K562 (cell line): ENCODE measurements around the gene GMNN. TPM values are rescaled to one million over a fixed set of nuclear protein-coding genes. Genes with fewer than 3 reads are reported as not detected.

Experiments used
- ATAC-seq: fragments of 200-7000 bp; cut with Tn5 transposase; 3 replicates; pipeline ENCODE4 v1.9.1; 2020; ENCODE audit warnings: moderate library complexity
- BruUV-seq: library from RNA; stranded (reverse); fragments of 400-500 nt; replicated peaks from 2 replicates; lab custom pipeline; 2021; lab: Mats Ljungman, UMichigan
- CTCF ChIA-PET: fragments of 300-600 bp; formaldehyde crosslinking; extraction: SDS; loops from one replicate; lab custom pipeline; 2021; ENCODE audit warnings: low intra/inter-chr PET ratio; lab: Yijun Ruan, JAX
- POLR2A ChIA-PET: fragments of 300-600, 350-650 bp; sonication (Branson Sonifier 250); formaldehyde crosslinking; extraction: SDS; loops from one replicate; lab custom pipeline; 2021; ENCODE audit warnings: antibody characterized with exemption, inconsistent platforms; lab: Yijun Ruan, JAX
- DNase-seq, 4 experiments: peaks; one replicate each; pipeline versions ENCODE4 v3.0.0 to v3.0.0-alpha.2; 2011 to 2018; ENCODE audit warnings: low spot score in 3 of 4, mixed read lengths in 3 of 4; ENCODE audit errors: extremely low read depth in 1 of 4
- FAIRE-seq: peaks from 2 replicates; lab custom pipeline; 2011; peaks lifted over from hg19 to GRCh38; lab: Jason Lieb, UNC
- H2AFZ ChIP-seq: 2 replicates; pipeline ENCODE4 v1.6.0; 2011; ENCODE audit warnings: low read depth, low read length, control low read depth, inconsistent platforms
- H3K27ac ChIP-seq: fragments of 200-600 bp; 3 replicates; pipeline ENCODE4 v1.8.0; 2011; ENCODE audit warnings: low read depth, mild to moderate bottlenecking, control low read depth, inconsistent platforms, low read length, moderate library complexity, mixed read lengths; ENCODE audit errors: extremely low read depth
- H3K27me3 ChIP-seq, 2 experiments: fragments of 300-600 bp in 1 of 2; 2 replicates in 1 of 2; 3 replicates in 1 of 2; pipeline versions ENCODE4 v1.6.0 to v1.8.0; 2011; ENCODE audit warnings: inconsistent platforms in 2 of 2, low read length in 2 of 2, mild to moderate bottlenecking in 1 of 2, mixed read lengths in 1 of 2, moderate library complexity in 1 of 2; ENCODE audit not compliant: control insufficient read depth in 2 of 2, insufficient read depth in 2 of 2
- H3K36me3 ChIP-seq: fragments of 300-600 bp; 3 replicates; pipeline ENCODE4 v1.8.0; 2011; ENCODE audit warnings: mild to moderate bottlenecking, low read length, inconsistent platforms; ENCODE audit not compliant: control insufficient read depth, insufficient read depth
- H3K4me1 ChIP-seq, 2 experiments: fragments of 200-600 bp in 1 of 2; replicated peaks in 1 of 2; 2 replicates in 1 of 2; 3 replicates in 1 of 2; pipeline versions ENCODE4 v1.5.1 to v1.8.0; 2011; ENCODE audit warnings: inconsistent platforms in 2 of 2, low read length in 2 of 2, mild to moderate bottlenecking in 1 of 2, mixed read lengths in 1 of 2, moderate library complexity in 1 of 2; ENCODE audit not compliant: control insufficient read depth in 2 of 2, insufficient read depth in 2 of 2
- H3K4me2 ChIP-seq: 2 replicates; pipeline ENCODE4 v1.6.1; 2011; ENCODE audit warnings: low read length, control low read depth, inconsistent platforms, mixed read lengths; ENCODE audit not compliant: insufficient read depth
- H3K4me3 ChIP-seq: fragments of 200-600 bp; sonication (generic), shearing (Covaris generic); 2 replicates; pipeline ENCODE4 v1.5.1; 2016; ENCODE audit warnings: control low read depth, inconsistent platforms
- H3K79me2 ChIP-seq: fragments of 200-600 bp; 3 replicates; pipeline ENCODE4 v1.8.0; 2011; ENCODE audit warnings: low read length, inconsistent platforms; ENCODE audit not compliant: control insufficient read depth, insufficient read depth
- H3K9ac ChIP-seq, 2 experiments: 2 replicates each; pipeline versions ENCODE4 v1.6.0 to v1.6.1; 2011; ENCODE audit warnings: low read depth in 2 of 2, low read length in 2 of 2, control low read depth in 1 of 2, inconsistent platforms in 1 of 2, mild to moderate bottlenecking in 1 of 2, mixed read lengths in 1 of 2; ENCODE audit not compliant: insufficient read depth in 1 of 2
- H3K9me1 ChIP-seq: one replicate; pipeline ENCODE4 v1.6.0; 2011; ENCODE audit warnings: inconsistent platforms, mild to moderate bottlenecking, low read length, moderate library complexity; ENCODE audit not compliant: control insufficient read depth, insufficient read depth
- H3K9me3 ChIP-seq: replicated peaks from 2 replicates; pipeline ENCODE4 v1.5.1; 2011; ENCODE audit warnings: low read depth, low read length, inconsistent platforms; ENCODE audit not compliant: control insufficient read depth, insufficient read depth
- H4K20me1 ChIP-seq: replicated peaks from 2 replicates; pipeline ENCODE4 v1.6.1; 2011; ENCODE audit warnings: low read length, inconsistent platforms, mixed read lengths; ENCODE audit not compliant: control insufficient read depth, insufficient read depth
- ELK1 ChIP-seq: sonication (generic); formaldehyde crosslinking; IDR thresholded peaks from 2 replicates; pipeline ENCODE4 v1.8.1; 2022; ENCODE audit warnings: missing genetic modification reagents
- FOSL1 ChIP-seq: fragments of 200-800 bp; sonication (Bioruptor generic); conservative IDR thresholded peaks from 2 replicates; pipeline ENCODE4 v1.6.1; 2016; ENCODE audit warnings: missing genetic modification characterization, missing compliant biosample characterization
- RBFOX2 ChIP-seq: fragments of 200-400 bp; formaldehyde crosslinking; IDR thresholded peaks from 2 replicates; pipeline ENCODE4 v1.6.1; 2017; ENCODE audit warnings: low read depth, mild to moderate bottlenecking, low read length, moderate library complexity
- SMAD1 ChIP-seq: fragments of 150-350 bp; IDR thresholded peaks from 2 replicates; pipeline ENCODE4 v1.6.1; 2014; ENCODE audit warnings: low read length, low read depth; ENCODE audit not compliant: partially characterized antibody
- ZNF384 ChIP-seq: IDR thresholded peaks from 2 replicates; pipeline ENCODE4 v1.6.1; 2012; ENCODE audit warnings: low read depth, low read length, improper control_type of control experiment
- WGBS: fragments of 100-300 bp; shearing (Covaris generic); methylation state at CpG from one replicate; pipeline ENCODE4 v1.1.6; 2016; ENCODE audit warnings: low coverage, mixed read lengths; ENCODE audit not compliant: insufficient coverage; ENCODE audit errors: missing lambda C conversion rate; 5-methylcytosine and 5-hydroxymethylcytosine counted together
- in situ Hi-C: fragments of 300-500 bp; cut with MboI; formaldehyde crosslinking; loops from 4 replicates; pipeline ENCODE4 v1.15.0; 2018; ENCODE audit warnings: inconsistent platforms, mixed read lengths
- intact Hi-C: fragments of 100-400 bp; cut with micrococcal nuclease; formaldehyde crosslinking; loops from 2 replicates; pipeline ENCODE4 v1.14.2; 2022
- polyA plus RNA-seq, 8 experiments: library from polyadenylated mRNA; depleted of rRNA in 4 of 8; stranded (reverse) in 5 of 8; unstranded in 3 of 8; fragments of >200 nt; fragmentation: Nextera tagmentation in 2 of 8; fragmentation: Illumina TruSeq in 1 of 8; extraction: Ambion mirVana in 2 of 8; extraction: Trizol in 1 of 8; gene quantifications; 2 replicates each; pipeline versions ENCODE4 v1.2.1 to v1.2.3, GENCODE V29; 2011 to 2014; ENCODE audit warnings: inconsistent platforms in 1 of 8, missing spikeins in 1 of 8
- total RNA-seq, 7 experiments: library from RNA; depleted of rRNA in 6 of 7; stranded (reverse); fragments of >200 nt in 6 of 7; fragmentation: Illumina TruSeq in 2 of 7; extraction: Trizol in 2 of 7; gene quantifications; 2 replicates each; pipeline versions ENCODE4 v1.2.1 to v1.2.3, GENCODE V29; 2011 to 2021; ENCODE audit warnings: low replicate concordance in 1 of 7

Gene GMNN
- total and polyA plus RNA-seq, 9 of the 15 experiments (the other 6 are each of a cell fraction or from before 2014, with no cell fraction given) = 144 to 370 (median 210) TPM

GRCh38 chr6:24802271-24803059 lies 27.7 kb downstream of the GMNN start:
- no peaks in the 10 kb centered on the region for H3K36me3 ChIP-seq
- no peak overlapping the region for H3K4me3 ChIP-seq
- H3K27ac ChIP-seq = no peak overlapping the region
- DNase-seq (no peak), ATAC-seq (no peak; the same call in 2 of the 3 replicates), FAIRE-seq (no peak)
- H3K9me3 ChIP-seq = no peaks in the 10 kb centered on the region
- TF ChIP-seq SMAD1 = no peak
- 0 out of 2 replicates have a peak, but pooled peaks have one; percentile 22 for TF ChIP-seq FOSL1
- TF ChIP-seq ELK1 (CRISPR knock-in tag) = no peak
- TF ChIP-seq ZNF384 = 0 out of 2 replicates have a peak, but pooled peaks have one; percentile 16
- no peak for TF ChIP-seq RBFOX2
- POLR2A ChIA-PET = interaction anchor here (0.6 kb wide), 3 partner anchors 25 to 518 kb away, joined by 3 read pairs; no protein-coding TSS in a partner anchor
- no peaks in the 10 kb centered on the region for H4K20me1 ChIP-seq
- H3K79me2 ChIP-seq = no peaks in the 10 kb centered on the region
- 15% methylated on average over 8 of the region's 8 CpGs for WGBS
- BruUV-seq = no TSS peak
- H3K9me1 ChIP-seq = no peaks in the 10 kb centered on the region
- H3K9ac ChIP-seq = no peak overlapping the region
- H3K4me2 ChIP-seq = no peak overlapping the region
- H3K27me3 ChIP-seq = peaks cover 10 to 11% of the 10 kb centered on the region in 2 experiments; a peak in 4 of 5 replicates
- intact Hi-C loops (no loop called here), in situ Hi-C loops (no loop called here)
- H3K4me1 ChIP-seq = peaks cover 3% of the 10 kb centered on the region in 2 experiments; a peak in 2 of 5 replicates
- no peak overlapping the region for H2AFZ ChIP-seq
- CTCF ChIA-PET = no interaction called here
